ENCODE measurements around the gene AMDHD2.

GRCh38 chr16:2508722-2509400 is 11.3 kb upstream of the AMDHD2 start:
- TF ChIP-seq CTCF (conservative IDR thresholded peaks at IDR 0.05 in 1 of 2, IDR thresholded peaks at IDR 0.05 in 1 of 2; ENCODE audit: extremely low read depth in 1 of 2, insufficient read depth in 1 of 2, low read depth in 1 of 2, low read length in 2 of 2) (no peak), EZH2 (IDR thresholded peaks at IDR 0.05; ENCODE audit: borderline replicate concordance, low read length) (no peak)

Data from mammary epithelial cell (primary cell).